ENCODE data around the gene CLDN22.

Gene CLDN22

GRCh38 chr4:183323295-183323694 is 3.2 kb upstream of the CLDN22 start:
- no peak for DNase-seq

- no peak for DNase-seq
These were observed 2.2 kb upstream of the CLDN22 start, which contains the start of gene CLDN24 for GRCh38 chr4:183322326-183322725. Gene CLDN24 (minus strand): TSS chr4:183322426. CDS start chr4:183322426, 0 bp downstream.

GRCh38 chr4:183321516-183321915 is 1.4 kb upstream of the CLDN22 start:
- no peak for DNase-seq

- DNase-seq, result no peak
These were observed 1.0 kb upstream of the CLDN22 start for GRCh38 chr4:183321079-183321478.

- DNase-seq, result no peak
These were observed 1.4 kb downstream of the CLDN22 start for GRCh38 chr4:183318656-183319055.

- DNase-seq, result no peak
These were observed 5.3 kb downstream of the CLDN22 start for GRCh38 chr4:183314806-183315205.

GRCh38 chr4:183314336-183314735 is 5.7 kb downstream of the CLDN22 start:
- DNase-seq, result no peak

GRCh38 chr4:183312841-183313240 is 7.2 kb downstream of the CLDN22 start:
- peak in 1 of 56 donors; percentile 37 for DNase-seq

GRCh38 chr4:183306811-183307210 is 13.3 kb downstream of the CLDN22 start:
- no peak for DNase-seq

GRCh38 chr4:183304538-183304937 is 15.5 kb downstream of the CLDN22 start:
- no peak for DNase-seq

- DNase-seq, result no peak
These were observed 16.0 kb downstream of the CLDN22 start for GRCh38 chr4:183304067-183304466.

GRCh38 chr4:183303301-183303700 is 16.8 kb downstream of the CLDN22 start:
- DNase-seq, result no peak

GRCh38 chr4:183300655-183301054 is 19.4 kb downstream of the CLDN22 start:
- no peak for DNase-seq

GRCh38 chr4:183300070-183300469 is 20.0 kb downstream of the CLDN22 start:
- no peak for DNase-seq

GRCh38 chr4:183299464-183299863 is 20.6 kb downstream of the CLDN22 start:
- DNase-seq, result no peak

- DNase-seq, result no peak
These were observed 22.4 kb downstream of the CLDN22 start for GRCh38 chr4:183297675-183298074.

GRCh38 chr4:183295711-183296110 is 24.4 kb downstream of the CLDN22 start:
- no peak for DNase-seq

- DNase-seq, result no peak
These were observed 29.0 kb downstream of the CLDN22 start for GRCh38 chr4:183291070-183291469.

GRCh38 chr4:183289688-183290087 is 30.4 kb downstream of the CLDN22 start:
- DNase-seq, result no peak

- DNase-seq, result no peak
These were observed 31.1 kb downstream of the CLDN22 start for GRCh38 chr4:183288955-183289354.

GRCh38 chr4:183287677-183288076 is 32.4 kb downstream of the CLDN22 start:
- no peak for DNase-seq

GRCh38 chr4:183287309-183287659 is 32.8 kb downstream of the CLDN22 start:
- no peak for DNase-seq

- no peak for DNase-seq
These were observed 33.3 kb downstream of the CLDN22 start for GRCh38 chr4:183286590-183287308.

GRCh38 chr4:183285886-183286285 is 34.2 kb downstream of the CLDN22 start:
- DNase-seq, result no peak

Measured in amygdala (tissue), 56 donors.